AG09309 (cell line): ENCODE measurements around the gene FNIP2.

Experiments
- DNase-seq: peaks from one replicate; pipeline ENCODE4 v3.0.0-alpha.2; 2010; ENCODE audit warnings: low read depth
- H3K4me3 ChIP-seq: 2 replicates; pipeline ENCODE4 v1.5.1; 2011; ENCODE audit warnings: mild to moderate bottlenecking, low read depth, low read length, moderate library complexity; ENCODE audit not compliant: control insufficient read depth
- TF ChIP-seq, protein P1 (sequence below): IDR thresholded peaks from 2 replicates; pipeline ENCODE4 v1.5.1; 2011; ENCODE audit warnings: mild to moderate bottlenecking, low read depth, low read length, inconsistent platforms; ENCODE audit not compliant: insufficient read depth, control insufficient read depth; ENCODE audit errors: missing control alignments

FNIP2 gene

DNA sequence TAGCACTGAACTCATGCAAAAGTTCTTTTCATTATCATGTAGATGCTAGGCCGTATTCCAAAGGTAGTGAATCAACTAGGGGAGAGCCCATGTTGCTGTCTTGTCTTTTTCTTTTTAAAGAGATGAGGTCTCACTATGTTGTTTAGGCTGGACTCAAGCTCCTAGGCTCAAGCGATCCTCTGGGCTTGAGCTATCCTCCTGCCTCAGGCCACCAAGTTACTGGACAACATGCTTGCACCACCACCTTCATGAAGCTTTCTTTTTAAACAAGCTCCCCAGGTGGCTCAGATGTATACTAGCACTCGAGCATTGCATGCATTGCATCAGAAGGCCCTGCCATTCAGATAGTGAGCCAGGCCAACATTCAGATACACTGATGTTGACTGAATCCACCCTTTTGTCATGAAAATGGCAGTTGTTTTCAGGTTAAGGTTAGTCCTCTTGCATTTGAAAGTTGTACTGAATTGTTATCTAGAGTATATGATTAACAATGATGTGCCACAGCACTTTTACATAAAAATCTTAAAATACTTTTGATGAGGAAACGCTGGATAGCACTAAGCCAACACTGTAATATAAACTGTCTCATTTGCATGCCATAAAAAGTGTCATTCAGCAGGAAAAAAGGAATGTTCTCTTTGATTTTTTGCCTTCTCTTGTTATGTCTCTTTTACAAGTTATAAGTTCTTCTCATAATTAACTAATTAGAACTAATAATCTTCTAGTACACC, 76.7 kb downstream of the FNIP2 start:
- DNase-seq, result no peak
- no peak overlapping the region for H3K4me3 ChIP-seq
- TF ChIP-seq, protein P1, sequence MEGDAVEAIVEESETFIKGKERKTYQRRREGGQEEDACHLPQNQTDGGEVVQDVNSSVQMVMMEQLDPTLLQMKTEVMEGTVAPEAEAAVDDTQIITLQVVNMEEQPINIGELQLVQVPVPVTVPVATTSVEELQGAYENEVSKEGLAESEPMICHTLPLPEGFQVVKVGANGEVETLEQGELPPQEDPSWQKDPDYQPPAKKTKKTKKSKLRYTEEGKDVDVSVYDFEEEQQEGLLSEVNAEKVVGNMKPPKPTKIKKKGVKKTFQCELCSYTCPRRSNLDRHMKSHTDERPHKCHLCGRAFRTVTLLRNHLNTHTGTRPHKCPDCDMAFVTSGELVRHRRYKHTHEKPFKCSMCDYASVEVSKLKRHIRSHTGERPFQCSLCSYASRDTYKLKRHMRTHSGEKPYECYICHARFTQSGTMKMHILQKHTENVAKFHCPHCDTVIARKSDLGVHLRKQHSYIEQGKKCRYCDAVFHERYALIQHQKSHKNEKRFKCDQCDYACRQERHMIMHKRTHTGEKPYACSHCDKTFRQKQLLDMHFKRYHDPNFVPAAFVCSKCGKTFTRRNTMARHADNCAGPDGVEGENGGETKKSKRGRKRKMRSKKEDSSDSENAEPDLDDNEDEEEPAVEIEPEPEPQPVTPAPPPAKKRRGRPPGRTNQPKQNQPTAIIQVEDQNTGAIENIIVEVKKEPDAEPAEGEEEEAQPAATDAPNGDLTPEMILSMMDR, result no peak

DNA sequence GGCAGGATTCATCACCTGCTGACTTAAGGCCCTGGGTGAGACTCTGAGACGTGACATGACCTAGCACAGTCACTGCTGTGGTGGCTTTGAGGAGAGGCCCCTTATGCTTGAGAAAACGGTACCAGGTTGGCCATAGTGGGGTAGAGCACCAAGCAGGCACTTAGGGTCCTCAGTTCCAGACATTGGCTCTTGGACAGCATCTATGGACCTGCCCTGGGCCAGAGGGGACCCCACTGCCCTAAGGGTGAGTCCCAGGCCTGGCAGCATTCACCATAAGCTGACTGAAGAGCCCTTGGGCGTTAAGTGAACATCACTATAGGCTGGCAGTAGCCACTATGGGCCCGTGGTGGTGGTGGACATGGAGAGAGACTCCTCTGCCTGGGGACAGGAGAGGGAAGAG, 78.7 kb downstream of the FNIP2 start:
- TF ChIP-seq, protein P1, result no peak
- no peak for DNase-seq
- H3K4me3 ChIP-seq, result no peak overlapping the region

DNA sequence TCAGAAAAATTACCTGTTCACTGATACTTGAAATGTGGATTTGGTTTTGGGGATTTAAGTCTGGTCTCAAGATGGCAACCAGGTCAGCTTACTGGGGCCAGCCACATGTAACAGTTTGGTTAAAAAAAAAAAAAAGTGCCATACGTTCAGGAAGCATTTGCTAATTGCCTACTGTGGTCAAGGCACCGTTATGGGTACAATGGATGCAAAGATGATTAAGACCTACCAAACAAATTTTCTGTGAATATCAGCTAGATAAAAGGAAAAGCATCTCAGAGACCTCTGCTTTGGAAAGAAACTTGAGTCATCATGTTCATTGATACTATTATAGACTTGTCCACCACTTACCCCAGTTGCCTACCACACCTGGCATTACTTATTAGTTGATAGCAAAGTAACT, 80.9 kb downstream of the FNIP2 start:
- TF ChIP-seq, protein P1, result no peak
- DNase-seq, result no peak
- H3K4me3 ChIP-seq, result no peak overlapping the region

DNA sequence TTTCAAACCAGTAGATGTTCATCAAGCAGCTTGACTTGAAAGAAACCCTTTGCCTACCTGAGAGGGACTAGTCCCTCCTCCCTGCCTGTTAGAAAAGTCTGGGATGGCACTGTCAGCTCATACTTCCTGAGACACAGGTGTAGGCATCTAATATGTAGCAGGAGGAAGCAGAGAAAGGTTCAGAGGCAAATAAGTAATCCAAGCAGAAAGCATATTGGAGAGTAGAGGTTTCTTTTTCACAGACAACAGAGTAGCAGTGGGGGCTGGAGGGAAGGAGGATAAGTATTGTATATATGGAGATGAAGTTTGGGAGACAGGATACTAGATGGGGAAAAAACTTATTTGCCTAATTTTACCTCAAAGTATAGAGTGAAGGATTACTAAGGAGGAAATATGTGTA, 81.5 kb downstream of the FNIP2 start:
- no peak for DNase-seq
- no peak overlapping the region for H3K4me3 ChIP-seq
- TF ChIP-seq, protein P1, result no peak

DNA sequence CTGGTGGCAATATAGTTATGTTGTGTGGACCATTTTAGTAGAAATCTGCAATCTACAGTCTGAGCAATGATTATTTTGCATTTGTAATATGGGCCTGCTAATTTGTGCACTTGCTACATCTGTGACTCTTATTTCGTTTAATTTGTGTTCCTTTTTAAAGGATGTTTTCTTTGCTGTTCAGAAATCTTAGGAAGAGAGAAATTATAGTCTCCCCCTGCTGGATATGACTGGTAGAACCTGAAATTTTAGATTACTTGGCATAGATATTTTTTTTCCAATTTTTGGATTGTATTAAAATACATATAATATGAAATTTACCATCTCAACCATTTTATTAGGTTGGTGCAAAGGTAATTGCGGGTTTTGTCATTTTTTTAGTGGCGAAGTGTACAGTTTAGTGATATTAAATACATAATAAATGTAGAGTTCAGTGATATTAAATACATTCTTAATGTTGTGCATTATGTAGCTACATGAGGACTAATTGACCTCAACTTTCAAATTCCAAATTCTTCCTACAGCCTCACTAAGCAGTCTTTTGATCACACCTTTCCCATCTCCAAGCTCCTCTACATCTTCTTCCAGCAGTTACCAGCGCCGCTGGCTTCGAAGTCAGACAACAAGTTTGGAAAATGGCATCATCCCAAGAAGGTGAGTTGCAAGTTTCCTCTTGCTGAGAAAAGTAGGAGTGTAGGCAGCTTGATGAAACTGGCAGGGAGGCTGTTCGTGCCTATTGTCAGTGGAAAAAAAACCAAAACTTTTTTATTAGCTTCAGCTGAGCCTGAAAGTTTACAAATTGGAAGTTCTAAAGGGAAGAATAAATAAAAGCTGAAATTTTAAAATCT, 82.2 kb downstream of the FNIP2 start:
- DNase-seq, result peak; percentile 13
- no peak overlapping the region for H3K4me3 ChIP-seq
- TF ChIP-seq, protein P1, result peak; percentile 44

DNA sequence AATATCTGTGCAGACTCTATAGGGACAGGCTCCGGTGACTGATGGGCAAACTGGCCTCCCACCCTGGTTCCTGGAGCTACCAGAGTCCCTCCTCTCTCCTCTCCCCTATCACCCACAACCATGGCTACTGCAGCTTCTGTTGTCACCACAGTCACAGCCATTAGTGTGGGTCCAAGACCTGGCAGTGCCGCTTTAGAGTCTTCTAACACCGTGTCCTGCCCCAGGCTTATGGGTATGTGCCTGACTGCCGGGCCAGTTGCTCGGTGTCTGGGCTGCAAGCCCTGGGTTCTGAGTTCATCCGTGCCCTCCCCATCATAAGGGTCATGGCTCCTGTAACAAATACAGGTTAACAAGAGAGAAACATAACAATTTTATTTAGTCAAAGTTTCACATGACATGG, 85.4 kb downstream of the FNIP2 start:
- TF ChIP-seq, protein P1, result no peak
- no peak overlapping the region for H3K4me3 ChIP-seq
- no peak for DNase-seq
